Right cardiac atrium (tissue), 5 donors: Measurements from ENCODE around the gene USP30. TPM values are rescaled to one million over a fixed set of nuclear protein-coding genes. Genes with fewer than 3 reads are reported as not detected.
A peak's percentile ranks its signal among the peaks of the same experiment; 100 is the strongest.

Source experiments
- ATAC-seq, 2 donors: fragments of 200-7000 bp; cut with Tn5 transposase; one replicate each; pipeline versions ENCODE4 v1.8.0 to v1.9.1; 2020; ENCODE audit warnings: moderate library complexity in 2 of 2, mild to moderate bottlenecking in 1 of 2
- DNase-seq, 3 donors: peaks; one replicate each; pipeline ENCODE4 v3.0.0-alpha.2; 2020
- H3K27ac ChIP-seq: one replicate; pipeline ENCODE4 v1.5.1; 2013; ENCODE audit warnings: mild to moderate bottlenecking, low read length, control low read depth, moderate library complexity
- H3K27me3 ChIP-seq: one replicate; pipeline ENCODE4 v1.6.1; 2013; ENCODE audit not compliant: control insufficient read depth, insufficient read depth
- H3K4me1 ChIP-seq: one replicate; pipeline ENCODE4 v1.6.1; 2013; ENCODE audit warnings: low read length; ENCODE audit not compliant: control insufficient read depth, insufficient read depth
- H3K4me3 ChIP-seq: one replicate; pipeline ENCODE4 v1.5.1; 2013; ENCODE audit warnings: low read length, control low read depth
- H3K9me3 ChIP-seq: one replicate; pipeline ENCODE4 v1.6.1; 2013; ENCODE audit warnings: low read length; ENCODE audit not compliant: control insufficient read depth
- WGBS: extraction: QIAGEN DNeasy Blood & Tissue Kit; methylation state at CpG from one replicate; pipeline ENCODE4 v1.1.7; 2013; 5-methylcytosine and 5-hydroxymethylcytosine counted together
- intact Hi-C, 4 donors: fragments of 100-400 bp; cut with DNase I; formaldehyde crosslinking; loops; one replicate each; pipeline versions ENCODE4 v1.11.0 to v1.14.0; 2022 to 2023
- long read RNA-seq, 4 donors: library from polyadenylated mRNA; unstranded; transcript quantifications; one replicate each; pipeline ENCODE4 v2.0.0, GENCODE V29; 2020 to 2021
- polyA plus RNA-seq: library from polyadenylated mRNA; stranded (reverse); fragments of 200-250 nt; gene quantifications from one replicate; pipeline ENCODE4 v1.2.3, GENCODE V29; 2013
- total RNA-seq, 4 donors: library from RNA; stranded (reverse); fragmentation: NEBNext Ultra II Directional; extraction: Animal tissue kit (Norgen Biotek cat#: 25700); gene quantifications; one replicate each; pipeline ENCODE4 v1.2.1, GENCODE V29; 2021
- donor health status: healthy with polysubstance abuse.
- donor health status: DM: no; HTN: yes; CAD: no.
- donor health status: DM: no; HTN: no; CAD: no.
- donor health status: DM: no; HTN: yes; CAD: no; lungs with severe emphysema.
- donor health status: DM: yes; HTN: yes; CAD: no.

The USP30 gene, protein sequence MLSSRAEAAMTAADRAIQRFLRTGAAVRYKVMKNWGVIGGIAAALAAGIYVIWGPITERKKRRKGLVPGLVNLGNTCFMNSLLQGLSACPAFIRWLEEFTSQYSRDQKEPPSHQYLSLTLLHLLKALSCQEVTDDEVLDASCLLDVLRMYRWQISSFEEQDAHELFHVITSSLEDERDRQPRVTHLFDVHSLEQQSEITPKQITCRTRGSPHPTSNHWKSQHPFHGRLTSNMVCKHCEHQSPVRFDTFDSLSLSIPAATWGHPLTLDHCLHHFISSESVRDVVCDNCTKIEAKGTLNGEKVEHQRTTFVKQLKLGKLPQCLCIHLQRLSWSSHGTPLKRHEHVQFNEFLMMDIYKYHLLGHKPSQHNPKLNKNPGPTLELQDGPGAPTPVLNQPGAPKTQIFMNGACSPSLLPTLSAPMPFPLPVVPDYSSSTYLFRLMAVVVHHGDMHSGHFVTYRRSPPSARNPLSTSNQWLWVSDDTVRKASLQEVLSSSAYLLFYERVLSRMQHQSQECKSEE
- total RNA-seq (10 to 100 TPM; 10.1 to 12.7 (median 11.7) TPM), polyA plus RNA-seq (7.5 TPM)
- long read RNA-seq, donor 1, transcript USP30-201 (13 exons, 3,742 nt): major isoform, 10 of 26 reads
- long read RNA-seq, donor 1, partial matches to known transcripts: 6 of 26 reads
- long read RNA-seq, donor 1, other reads (novel, unspliced or antisense): 8 of 26 reads
- long read RNA-seq, donor 2, partial matches to known transcripts: 0 of 5 reads
- long read RNA-seq, donor 2, other reads (novel, unspliced or antisense): 1 of 5 reads
- long read RNA-seq, donor 3, transcript USP30-201 (13 exons, 3,742 nt): major isoform, 11 of 24 reads
- long read RNA-seq, donor 3, partial matches to known transcripts: 4 of 24 reads
- long read RNA-seq, donor 3, other reads (novel, unspliced or antisense): 9 of 24 reads
- long read RNA-seq, donor 4, transcript USP30-201 (13 exons, 3,742 nt): major isoform, 6 of 14 reads
- long read RNA-seq, donor 4, partial matches to known transcripts: 1 of 14 reads
- long read RNA-seq, donor 4, other reads (novel, unspliced or antisense): 7 of 14 reads

DNA sequence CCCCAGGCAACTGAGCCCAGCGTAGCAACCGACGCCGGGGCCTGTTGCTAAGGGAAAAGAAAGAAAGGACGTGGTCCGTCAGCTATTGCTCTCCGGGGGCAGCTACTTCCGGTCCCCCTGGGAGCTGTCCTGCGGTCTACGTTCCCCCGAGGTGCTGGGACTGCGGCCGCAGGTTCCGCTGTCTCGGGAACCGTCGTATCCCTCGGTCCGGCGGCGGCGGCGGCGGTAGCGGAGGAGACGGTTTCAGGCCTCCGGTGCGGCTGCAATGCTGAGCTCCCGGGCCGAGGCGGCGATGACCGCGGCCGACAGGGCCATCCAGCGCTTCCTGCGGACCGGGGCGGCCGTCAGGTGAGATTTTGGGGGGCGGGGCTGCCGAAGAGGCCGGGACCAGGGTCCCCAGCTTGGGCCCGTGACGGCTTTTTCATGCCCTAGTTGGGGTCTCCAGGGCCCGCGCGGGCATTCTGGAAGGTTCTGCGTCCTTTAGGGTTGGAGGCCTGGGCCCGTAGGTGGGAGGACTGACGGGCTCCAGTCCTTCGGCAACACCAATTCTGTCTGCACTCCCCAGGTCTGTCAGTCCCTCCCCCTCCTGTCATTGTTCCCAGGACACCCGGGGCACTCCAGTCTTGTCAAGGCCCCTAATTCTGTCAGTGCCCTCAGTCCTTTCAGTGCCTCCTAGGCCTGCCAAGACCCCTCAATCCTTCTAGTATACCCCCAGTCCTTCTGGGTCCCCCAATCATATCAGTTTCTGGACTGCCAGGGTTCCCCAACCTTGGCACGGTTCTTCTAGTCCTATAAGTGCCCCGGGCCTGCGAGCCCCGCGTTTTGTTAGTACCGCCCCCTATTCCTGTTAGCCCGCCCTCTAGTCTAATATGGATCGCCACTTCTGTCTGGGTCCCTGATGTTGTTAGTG is at the start of gene USP30:
Gene USP30 (plus strand): TSS at position 163 of the 910 bp plus-strand sequence. CDS start 103 bp downstream, at position 266.
- H3K9me3 ChIP-seq: no peaks in the 10 kb centered on the region
- H3K27ac ChIP-seq: peak within 1 kb of the TSS; percentile 86
- H3K4me1 ChIP-seq: peaks cover 6% of the 10 kb centered on the region
- DNase-seq (peak; percentile 84 to 92 (median 92)), ATAC-seq (peak; percentile 97)
- H3K4me3 ChIP-seq: peak within 1 kb of the TSS; percentile 91
- H3K27me3 ChIP-seq: no peaks in the 10 kb centered on the region
- intact Hi-C loops: no loop called here
- WGBS: under 1% methylated on average over 61 of the region's 61 CpGs

DNA sequence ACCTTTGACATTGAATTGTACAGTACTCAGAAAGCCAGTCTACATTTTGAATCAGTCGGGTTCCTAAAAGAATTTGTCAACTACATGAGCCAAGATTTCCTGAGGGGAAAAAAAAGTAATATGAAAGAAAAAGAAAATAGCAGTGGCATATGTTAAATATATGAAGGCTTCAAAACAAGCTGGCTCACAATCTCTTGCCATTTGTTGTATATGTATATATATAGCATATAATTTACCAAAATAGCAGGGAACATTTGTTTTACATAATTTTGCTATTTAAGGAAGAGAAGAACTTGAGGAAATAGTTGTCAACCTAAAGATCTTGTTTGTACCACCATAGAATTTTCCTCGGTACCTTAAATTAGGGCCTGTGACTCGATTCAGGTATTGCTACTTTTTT is 48.4 kb upstream of the USP30 start:
- intact Hi-C loops: no loop called here
- no peaks in the 10 kb centered on the region for H3K4me1 ChIP-seq
- no peaks in the 10 kb centered on the region for H3K27me3 ChIP-seq
- no peak for DNase-seq
- no peak for ATAC-seq
- no peak overlapping the region for H3K27ac ChIP-seq
- WGBS: 68% methylated on average over 3 of the region's 3 CpGs
- no peak overlapping the region for H3K4me3 ChIP-seq
- no peaks in the 10 kb centered on the region for H3K9me3 ChIP-seq

DNA sequence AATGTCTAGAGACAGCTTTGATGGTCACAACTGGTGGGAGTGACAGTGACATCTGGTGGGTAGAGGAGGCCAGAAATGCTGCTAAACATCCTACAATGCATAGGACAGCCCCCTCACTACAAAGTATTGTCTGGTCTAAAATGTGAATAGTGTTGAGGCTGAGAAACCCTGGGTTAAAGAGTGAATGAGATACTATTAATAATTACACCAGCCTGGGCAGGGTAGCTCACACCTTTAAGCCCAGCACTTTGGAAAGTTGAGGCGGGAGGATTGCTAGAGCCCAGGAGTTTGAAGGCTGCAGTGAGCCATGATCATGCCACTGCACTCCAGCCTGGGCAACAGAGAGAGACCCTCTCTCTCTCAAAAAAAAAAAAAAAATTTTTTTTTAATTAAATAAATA is 42.6 kb upstream of the USP30 start:
- ATAC-seq (no peak), DNase-seq (no peak)
- Histone ChIP-seq H3K27me3 (no peaks in the 10 kb centered on the region), H3K9me3 (no peaks in the 10 kb centered on the region), H3K4me3 (no peak overlapping the region), H3K27ac (no peak overlapping the region), H3K4me1 (no peaks in the 10 kb centered on the region)
- WGBS: 86% methylated on average over 1 of the region's 1 CpG
- intact Hi-C loops: no loop called here

DNA sequence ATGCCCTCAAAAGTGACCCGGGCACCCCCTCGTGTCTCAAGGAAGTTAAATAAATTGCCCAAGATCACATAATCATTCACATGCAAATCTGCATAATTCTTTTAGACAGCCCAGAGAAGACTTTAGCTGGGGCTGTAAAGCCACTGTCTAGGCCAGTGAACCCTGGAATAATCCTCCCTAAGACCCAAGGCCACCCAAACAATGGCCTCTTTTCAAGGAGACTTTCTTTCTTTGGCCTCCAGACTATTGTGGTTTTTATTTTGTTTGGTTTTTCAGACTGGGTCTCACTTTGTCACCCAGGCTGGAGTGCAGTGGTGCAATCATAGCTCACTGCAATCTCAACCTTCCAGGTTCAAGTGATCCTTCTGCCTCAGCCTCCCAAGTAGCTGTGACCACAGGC is 42.1 kb upstream of the USP30 start:
- Histone ChIP-seq H3K27ac (no peak overlapping the region), H3K27me3 (no peaks in the 10 kb centered on the region), H3K9me3 (no peaks in the 10 kb centered on the region), H3K4me3 (no peak overlapping the region), H3K4me1 (no peaks in the 10 kb centered on the region)
- intact Hi-C loops: no loop called here
- ATAC-seq (no peak), DNase-seq (no peak)
- WGBS: 74% methylated on average over 2 of the region's 2 CpGs

DNA sequence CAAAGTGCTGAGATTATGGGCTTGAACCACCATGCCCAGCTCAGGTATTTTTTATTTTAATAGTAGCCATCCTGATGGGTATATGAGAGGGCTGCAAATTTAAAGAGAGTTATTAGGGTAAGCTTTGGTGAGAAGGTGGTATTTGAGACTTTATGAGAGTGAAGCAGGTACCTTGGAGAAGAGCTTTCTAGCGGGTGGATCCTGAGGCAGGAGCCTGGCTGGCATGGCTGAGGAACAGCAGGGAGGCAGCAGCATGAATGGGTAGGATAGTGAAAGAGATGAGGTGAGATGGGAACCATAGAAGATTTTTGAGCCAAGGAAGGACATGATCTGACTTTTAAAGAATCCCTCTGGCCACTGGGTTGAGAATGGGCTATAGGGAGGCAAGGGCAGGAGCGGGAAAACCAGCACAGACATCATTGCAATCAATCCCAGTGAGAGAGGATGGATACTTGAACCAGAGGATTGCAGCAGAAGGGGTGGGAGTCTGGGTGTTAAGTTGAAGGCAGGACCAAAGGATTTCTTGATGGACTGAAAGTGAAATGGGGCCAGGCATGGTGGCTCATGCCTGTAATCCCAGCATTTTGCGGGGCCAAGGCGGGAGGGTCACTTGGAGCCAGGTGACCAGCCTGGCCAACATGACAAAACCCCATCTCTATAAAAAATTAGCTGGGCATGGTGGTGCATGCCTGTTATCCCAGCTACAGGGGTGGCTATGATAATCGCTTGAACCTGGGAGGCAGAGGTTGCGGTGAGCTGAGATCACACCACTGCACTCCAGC is 37.2 kb upstream of the USP30 start:
- H3K4me3 ChIP-seq: no peak overlapping the region
- no peak overlapping the region for H3K27ac ChIP-seq
- H3K27me3 ChIP-seq: no peaks in the 10 kb centered on the region
- WGBS: 87% methylated on average over 6 of the region's 6 CpGs
- intact Hi-C loops: no loop called here
- H3K4me1 ChIP-seq: no peaks in the 10 kb centered on the region
- ATAC-seq: no peak
- DNase-seq: no peak
- no peaks in the 10 kb centered on the region for H3K9me3 ChIP-seq

DNA sequence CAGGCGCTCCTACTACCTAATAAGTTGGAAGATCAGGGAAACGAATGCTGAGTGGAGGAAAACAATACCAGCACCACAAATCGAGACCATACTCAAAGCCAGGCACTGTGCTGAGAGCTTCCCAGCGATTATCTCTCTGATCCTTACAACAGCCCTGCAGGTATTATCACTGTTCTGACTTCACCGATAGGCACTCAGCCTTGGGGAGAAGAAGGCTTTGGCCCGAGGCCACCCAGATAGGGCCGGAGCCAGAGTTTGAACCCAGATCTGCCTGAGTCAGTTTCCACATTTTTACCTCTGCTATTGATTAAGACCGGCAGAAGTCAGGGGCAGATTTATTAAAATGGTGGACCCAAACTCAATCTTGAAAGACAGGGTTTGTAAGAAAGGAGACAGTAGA is 36.4 kb upstream of the USP30 start:
- ATAC-seq (no peak), DNase-seq (no peak)
- 66% methylated on average over 8 of the region's 8 CpGs for WGBS
- Histone ChIP-seq H3K27me3 (no peaks in the 10 kb centered on the region), H3K4me1 (no peaks in the 10 kb centered on the region), H3K9me3 (no peaks in the 10 kb centered on the region), H3K4me3 (no peak overlapping the region), H3K27ac (no peak overlapping the region)
- intact Hi-C loops: no loop called here

DNA sequence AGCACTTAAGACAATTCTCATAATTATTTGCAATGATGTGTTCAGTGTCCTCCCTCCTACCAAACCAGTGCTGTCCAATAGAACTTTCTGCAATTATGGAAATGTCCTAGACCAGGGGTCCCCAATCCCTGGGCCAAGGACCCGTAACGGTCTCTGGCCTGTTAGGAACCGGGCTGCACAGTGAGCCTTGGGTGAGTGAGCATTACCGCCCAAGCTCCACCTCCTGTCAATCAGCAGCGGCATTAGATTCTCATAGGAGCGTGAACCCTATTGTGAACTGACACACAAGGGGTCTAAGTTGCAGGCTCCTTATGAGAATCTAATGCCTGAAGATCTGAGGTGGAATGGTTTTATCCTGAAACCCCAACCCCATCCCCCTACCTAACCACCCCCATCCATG is 35.4 kb upstream of the USP30 start:
- ATAC-seq (no peak), DNase-seq (no peak)
- 82% methylated on average over 6 of the region's 6 CpGs for WGBS
- H3K4me1 ChIP-seq: no peaks in the 10 kb centered on the region
- no peak overlapping the region for H3K4me3 ChIP-seq
- intact Hi-C loops: no loop called here
- no peaks in the 10 kb centered on the region for H3K27me3 ChIP-seq
- no peaks in the 10 kb centered on the region for H3K9me3 ChIP-seq
- H3K27ac ChIP-seq: no peak overlapping the region

DNA sequence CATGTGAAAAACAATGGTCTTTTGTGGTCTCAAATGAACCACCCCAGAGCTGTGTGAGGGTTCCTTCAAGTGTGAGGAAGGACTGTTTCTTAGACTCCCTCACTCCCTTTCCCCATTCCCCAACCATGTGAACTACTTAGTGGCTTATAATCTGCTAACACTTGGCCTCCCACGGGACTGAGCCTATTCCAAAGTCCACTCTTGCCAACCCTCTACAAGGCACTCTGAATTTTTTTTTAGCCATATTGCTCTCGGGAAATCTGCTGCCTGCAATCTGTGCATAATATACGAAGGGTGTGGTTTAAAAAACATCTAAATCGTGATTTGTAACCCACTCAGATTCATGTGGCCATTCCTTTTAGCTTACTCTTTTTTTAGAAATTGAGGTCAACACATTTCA is 34.1 kb upstream of the USP30 start:
- H3K4me1 ChIP-seq: no peaks in the 10 kb centered on the region
- no peaks in the 10 kb centered on the region for H3K9me3 ChIP-seq
- no peak overlapping the region for H3K4me3 ChIP-seq
- DNase-seq (no peak), ATAC-seq (no peak)
- WGBS: 46% methylated on average over 4 of the region's 4 CpGs
- no peak overlapping the region for H3K27ac ChIP-seq
- no peaks in the 10 kb centered on the region for H3K27me3 ChIP-seq
- intact Hi-C loops: no loop called here

DNA sequence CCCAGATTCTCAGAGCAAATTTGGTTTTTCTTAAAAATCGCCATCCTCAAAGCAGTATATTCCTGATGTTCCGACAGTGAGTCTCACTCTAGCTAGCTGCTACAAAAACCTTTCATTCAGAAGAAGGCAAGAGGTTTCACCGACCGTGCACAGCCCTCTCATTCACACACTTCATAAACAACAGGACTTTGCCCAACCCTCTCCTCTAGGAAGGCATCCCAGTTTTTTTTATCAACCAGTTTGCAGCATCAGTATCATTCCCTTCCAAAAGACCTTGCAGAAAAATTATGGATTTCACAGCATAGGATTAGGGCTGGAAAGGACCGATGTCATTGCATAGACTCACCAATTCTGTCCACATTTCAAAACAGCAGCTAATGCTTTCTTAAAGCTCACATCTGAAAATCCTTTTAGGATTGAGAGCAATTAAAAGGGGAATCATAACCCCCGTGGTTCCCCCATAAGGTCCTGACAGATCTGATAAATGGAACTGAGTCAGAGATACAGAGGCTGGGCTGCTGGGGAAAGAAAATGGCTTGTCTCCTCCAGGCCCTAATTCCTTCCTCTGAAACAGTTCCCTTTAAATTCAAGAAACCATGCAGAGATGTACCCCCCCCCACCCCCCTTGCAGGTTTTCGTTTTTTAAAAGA is 32.1 kb upstream of the USP30 start:
- 64% methylated on average over 7 of the region's 7 CpGs for WGBS
- no peak for ATAC-seq

More for the DNA sequence above, 32.1 kb upstream of the USP30 start:
- no peaks in the 10 kb centered on the region for H3K4me1 ChIP-seq
- H3K27ac ChIP-seq: no peak overlapping the region
- no peak for DNase-seq
- intact Hi-C loops: no loop called here
- no peak overlapping the region for H3K4me3 ChIP-seq
- H3K9me3 ChIP-seq: no peaks in the 10 kb centered on the region
- no peaks in the 10 kb centered on the region for H3K27me3 ChIP-seq
